Endothelial cell of umbilical vein (primary cell): ENCODE measurements around the gene GSE1. TPM values are rescaled to one million over a fixed set of nuclear protein-coding genes. Genes with fewer than 3 reads are reported as not detected.

Experiments
- BruUV-seq: library from RNA; stranded (reverse); fragments of 400-500 nt; replicated peaks from 2 replicates; lab custom pipeline; 2021; lab: Mats Ljungman, UMichigan
- CTCF ChIA-PET: fragments of 300-600, 350-600 bp; sonication (Branson Sonifier 250); formaldehyde crosslinking; loops from one replicate; lab custom pipeline; 2021; ENCODE audit warnings: antibody characterized with exemption, inconsistent platforms; lab: Charles Lee
- POLR2A ChIA-PET: fragments of 300-600, 350-600 bp; sonication (Branson Sonifier 250); formaldehyde crosslinking; loops from one replicate; lab custom pipeline; 2021; ENCODE audit warnings: antibody characterized with exemption, inconsistent platforms; lab: Charles Lee
- DNase-seq: peaks from one replicate; pipeline ENCODE4 v3.0.0-alpha.2; 2011; ENCODE audit warnings: low read depth, low spot score
- FAIRE-seq: peaks from 2 replicates; lab custom pipeline; 2011; peaks lifted over from hg19 to GRCh38; lab: Jason Lieb, UNC
- H2AFZ ChIP-seq: 2 replicates; pipeline ENCODE4 v1.6.0; 2012; ENCODE audit warnings: low read depth, low read length, control low read depth, inconsistent platforms
- H3K27ac ChIP-seq: 2 replicates; pipeline ENCODE4 v1.5.1; 2011; ENCODE audit warnings: low read depth, mild to moderate bottlenecking, control low read depth, low read length, moderate library complexity; ENCODE audit not compliant: insufficient read depth
- H3K27me3 ChIP-seq, 2 experiments: 2 replicates each; pipeline versions ENCODE4 v1.6.0 to v1.6.1; 2011; ENCODE audit warnings: low read length in 2 of 2, mixed read lengths in 1 of 2; ENCODE audit not compliant: control insufficient read depth in 2 of 2, insufficient read depth in 2 of 2
- H3K36me3 ChIP-seq, 2 experiments: 2 replicates in 1 of 2; 3 replicates in 1 of 2; pipeline ENCODE4 v1.5.1; 2011; ENCODE audit warnings: low read length in 2 of 2, mild to moderate bottlenecking in 1 of 2, moderate library complexity in 1 of 2; ENCODE audit not compliant: control insufficient read depth in 2 of 2, insufficient read depth in 2 of 2; ENCODE audit errors: extremely low read depth in 1 of 2
- H3K4me1 ChIP-seq: 3 replicates; pipeline ENCODE4 v1.5.1; 2011; ENCODE audit warnings: mild to moderate bottlenecking, low read length; ENCODE audit not compliant: control insufficient read depth, insufficient read depth; ENCODE audit errors: extremely low read depth
- H3K4me2 ChIP-seq: 2 replicates; pipeline ENCODE4 v1.6.1; 2011; ENCODE audit warnings: low read length, control low read depth, mixed read lengths; ENCODE audit not compliant: insufficient read depth
- H3K4me3 ChIP-seq, 3 experiments: fragments of 200-600 bp in 1 of 3; sonication (generic), shearing (Covaris generic) in 1 of 3; replicated peaks in 1 of 3; 2 replicates each; pipeline ENCODE4 v1.5.1; 2011 to 2016; ENCODE audit warnings: control low read depth in 3 of 3, low read length in 3 of 3, mild to moderate bottlenecking in 2 of 3, inconsistent platforms in 1 of 3, low read depth in 1 of 3, moderate library complexity in 1 of 3; ENCODE audit not compliant: insufficient read depth in 1 of 3
- H3K79me2 ChIP-seq: 2 replicates; pipeline ENCODE4 v1.6.0; 2012; ENCODE audit warnings: low read length, inconsistent platforms; ENCODE audit not compliant: control insufficient read depth, insufficient read depth
- H3K9ac ChIP-seq: replicated peaks from 2 replicates; pipeline ENCODE3; 2011; ENCODE audit warnings: low read length, control low read depth; ENCODE audit not compliant: insufficient read depth; ENCODE audit errors: extremely low read depth
- H3K9me1 ChIP-seq: replicated peaks from 3 replicates; pipeline ENCODE4 v1.6.0; 2011; ENCODE audit warnings: mild to moderate bottlenecking, low read length; ENCODE audit not compliant: control insufficient read depth, insufficient read depth; ENCODE audit errors: extremely low read depth
- H3K9me3 ChIP-seq: replicated peaks from 2 replicates; pipeline ENCODE4 v1.5.1; 2012; ENCODE audit warnings: low read length, inconsistent platforms; ENCODE audit not compliant: control insufficient read depth, insufficient read depth
- H4K20me1 ChIP-seq: replicated peaks from 2 replicates; pipeline ENCODE3; 2011; ENCODE audit warnings: mild to moderate bottlenecking, low read length; ENCODE audit not compliant: control insufficient read depth, insufficient read depth; ENCODE audit errors: extremely low read depth
- FOS ChIP-seq: IDR thresholded peaks from 2 replicates; pipeline ENCODE4 v1.6.1; 2011; ENCODE audit warnings: mild to moderate bottlenecking, low read length, moderate library complexity, borderline replicate concordance; ENCODE audit not compliant: insufficient read depth
- GATA2 ChIP-seq: IDR thresholded peaks from 2 replicates; pipeline ENCODE4 v1.7.0; 2011; ENCODE audit warnings: low read depth, mild to moderate bottlenecking, moderate library complexity, mixed read lengths, low read length; ENCODE audit not compliant: insufficient read length, insufficient read depth
- JUN ChIP-seq: IDR thresholded peaks from 2 replicates; pipeline ENCODE4 v1.6.1; 2011; ENCODE audit warnings: borderline replicate concordance, low read depth; ENCODE audit not compliant: insufficient read length, insufficient read depth
- POLR2A ChIP-seq: IDR thresholded peaks from 2 replicates; pipeline ENCODE4 v1.6.1; 2012; ENCODE audit warnings: low read depth, mild to moderate bottlenecking, control low read depth, low read length
- POLR2AphosphoS5 ChIP-seq: IDR thresholded peaks from 2 replicates; pipeline ENCODE4 v1.6.1; 2012; ENCODE audit warnings: low read depth, mild to moderate bottlenecking, control low read depth, low read length, moderate library complexity; ENCODE audit not compliant: insufficient read depth
- dilution Hi-C: fragments of 300-500 bp; cut with MboI; formaldehyde crosslinking; loops from one replicate; pipeline ENCODE4 v1.15.0; 2019; ENCODE audit warnings: low sequenced_read_pairs; ENCODE audit not compliant: extremely low pct_ligation_motif_present
- intact Hi-C: fragments of 100-400 bp; cut with micrococcal nuclease; formaldehyde crosslinking; loops from one replicate; pipeline ENCODE4 v1.10.0; 2022
- polyA plus RNA-seq, 4 experiments: library from polyadenylated mRNA; depleted of rRNA in 3 of 4; stranded (reverse) in 3 of 4; unstranded in 1 of 4; fragments of >200 nt; gene quantifications; 2 replicates each; pipeline versions ENCODE4 v1.2.1 to v1.2.3, GENCODE V29; 2011 to 2012; ENCODE audit warnings: missing spikeins in 1 of 4
- total RNA-seq: library from RNA; stranded (reverse); gene quantifications from 2 replicates; pipeline ENCODE4 v1.2.3, GENCODE V29; 2021
- TF ChIP-seq, protein P1 (sequence below), 2 donors: IDR thresholded peaks; 1 replicate in 1 of 2; 2 replicates in 1 of 2; pipeline ENCODE4 v1.5.1; 2011; ENCODE audit warnings: low read length in 2 of 2, mild to moderate bottlenecking in 2 of 2, moderate library complexity in 2 of 2, control low read depth in 1 of 2, inconsistent platforms in 1 of 2, low read depth in 1 of 2; ENCODE audit not compliant: insufficient read depth in 1 of 2; ENCODE audit errors: extremely low read depth in 1 of 2
- TF ChIP-seq, protein P2 (sequence below): IDR thresholded peaks from 2 replicates; pipeline ENCODE4 v1.6.1; 2011; ENCODE audit not compliant: insufficient read depth, insufficient read length

The GSE1 gene
- total and polyA plus RNA-seq, 2 donors (not counting 3 experiments of a cell fraction or from before 2014, with no cell fraction given): 4.2 to 18.3 TPM

DNA sequence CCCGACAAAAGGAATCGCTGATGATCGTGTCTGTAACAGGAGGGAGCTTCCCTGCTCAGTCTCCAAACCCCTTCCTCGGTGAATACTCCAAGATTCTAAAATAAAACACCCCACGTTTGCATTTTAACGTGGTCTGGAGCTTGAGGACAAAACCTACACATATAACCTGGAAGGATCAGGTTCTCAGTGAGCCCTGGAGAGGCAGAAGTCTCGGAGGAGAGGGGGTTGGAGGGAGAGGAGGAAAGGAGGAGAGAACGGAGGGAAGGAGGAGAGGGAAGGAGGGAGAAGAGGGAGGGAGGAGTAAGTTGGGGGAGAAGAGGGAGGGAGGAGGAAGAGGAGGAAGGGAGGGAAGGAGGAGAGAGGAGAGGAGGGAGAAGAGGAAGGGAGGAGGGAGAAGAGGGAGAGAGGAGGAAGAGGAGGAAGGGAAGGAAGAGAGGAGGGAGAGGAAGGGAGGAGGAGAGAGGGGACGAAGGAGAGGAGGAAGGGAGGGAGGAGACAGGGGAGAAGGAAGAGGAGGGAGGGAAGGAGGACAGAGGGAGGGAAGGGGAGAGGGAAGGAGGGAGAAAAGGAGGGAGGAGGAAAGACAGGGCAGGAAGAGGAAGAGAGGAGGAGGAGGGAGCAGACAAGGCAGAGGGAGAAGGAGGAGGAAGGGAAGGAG is 103.0 kb downstream of the GSE1 start:
- dilution Hi-C loops: no loop called here
- H3K4me2 ChIP-seq: no peak overlapping the region
- H2AFZ ChIP-seq: no peak overlapping the region
- no peak overlapping the region for H3K4me3 ChIP-seq
- ChIA-PET POLR2A (no interaction called here), CTCF (interaction anchor here (1.0 to 8.1 kb wide), 15 partner anchors 10 to 601 kb away, joined by 3 to 119 read pairs (median 6); no protein-coding TSS in a partner anchor)
- no peaks in the 10 kb centered on the region for H3K36me3 ChIP-seq
- no peak overlapping the region for H3K27ac ChIP-seq
- H3K9ac ChIP-seq: no peak overlapping the region
- H3K27me3 ChIP-seq: no peaks in the 10 kb centered on the region
- DNase-seq (no peak), FAIRE-seq (no peak)
- BruUV-seq: no TSS peak
- peaks cover 25% of the 10 kb centered on the region for H3K4me1 ChIP-seq
- TF ChIP-seq FOS: no peak
- no peak for TF ChIP-seq POLR2AphosphoS5
- TF ChIP-seq, protein P1, sequence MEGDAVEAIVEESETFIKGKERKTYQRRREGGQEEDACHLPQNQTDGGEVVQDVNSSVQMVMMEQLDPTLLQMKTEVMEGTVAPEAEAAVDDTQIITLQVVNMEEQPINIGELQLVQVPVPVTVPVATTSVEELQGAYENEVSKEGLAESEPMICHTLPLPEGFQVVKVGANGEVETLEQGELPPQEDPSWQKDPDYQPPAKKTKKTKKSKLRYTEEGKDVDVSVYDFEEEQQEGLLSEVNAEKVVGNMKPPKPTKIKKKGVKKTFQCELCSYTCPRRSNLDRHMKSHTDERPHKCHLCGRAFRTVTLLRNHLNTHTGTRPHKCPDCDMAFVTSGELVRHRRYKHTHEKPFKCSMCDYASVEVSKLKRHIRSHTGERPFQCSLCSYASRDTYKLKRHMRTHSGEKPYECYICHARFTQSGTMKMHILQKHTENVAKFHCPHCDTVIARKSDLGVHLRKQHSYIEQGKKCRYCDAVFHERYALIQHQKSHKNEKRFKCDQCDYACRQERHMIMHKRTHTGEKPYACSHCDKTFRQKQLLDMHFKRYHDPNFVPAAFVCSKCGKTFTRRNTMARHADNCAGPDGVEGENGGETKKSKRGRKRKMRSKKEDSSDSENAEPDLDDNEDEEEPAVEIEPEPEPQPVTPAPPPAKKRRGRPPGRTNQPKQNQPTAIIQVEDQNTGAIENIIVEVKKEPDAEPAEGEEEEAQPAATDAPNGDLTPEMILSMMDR (IDR thresholded peaks at IDR 0.05; ENCODE audit: extremely low read depth in 1 of 2, insufficient read depth in 1 of 2, low read depth in 1 of 2, low read length in 2 of 2): no peak
- no peak for TF ChIP-seq JUN
- no peaks in the 10 kb centered on the region for H3K9me3 ChIP-seq
- H4K20me1 ChIP-seq: no peaks in the 10 kb centered on the region
- H3K79me2 ChIP-seq: peaks cover 3% of the 10 kb centered on the region
- H3K9me1 ChIP-seq: no peaks in the 10 kb centered on the region
- intact Hi-C loops: no loop called here

DNA sequence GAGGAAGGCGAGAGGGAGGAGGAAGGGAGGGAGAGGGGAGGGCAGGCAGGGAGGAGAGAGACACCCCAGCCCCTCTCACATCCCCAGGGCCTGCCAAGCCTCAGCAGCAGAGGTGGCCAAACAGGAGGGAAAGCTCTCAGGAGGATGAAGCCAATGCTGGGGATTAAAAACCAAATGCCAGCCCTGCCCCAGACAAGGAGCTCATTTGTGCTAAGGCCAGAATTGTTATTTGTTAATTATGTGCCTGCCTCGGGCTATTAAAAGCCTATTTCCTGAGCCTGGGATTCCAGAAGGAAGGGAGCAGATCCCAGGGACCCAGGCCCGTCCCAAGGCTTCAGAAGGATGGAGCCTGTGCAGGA is 103.5 kb downstream of the GSE1 start:
- DNase-seq (no peak), FAIRE-seq (peak; percentile 15)
- H3K9me1 ChIP-seq: no peaks in the 10 kb centered on the region
- no peak overlapping the region for H3K27ac ChIP-seq
- TF ChIP-seq GATA2 (no peak), JUN (no peak), FOS (no peak), POLR2A (no peak)
- TF ChIP-seq, protein P2, sequence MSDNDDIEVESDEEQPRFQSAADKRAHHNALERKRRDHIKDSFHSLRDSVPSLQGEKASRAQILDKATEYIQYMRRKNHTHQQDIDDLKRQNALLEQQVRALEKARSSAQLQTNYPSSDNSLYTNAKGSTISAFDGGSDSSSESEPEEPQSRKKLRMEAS: no peak
- intact Hi-C loops (no loop called here), dilution Hi-C loops (no loop called here)
- no peak overlapping the region for H3K4me3 ChIP-seq
- peaks cover 25% of the 10 kb centered on the region for H3K4me1 ChIP-seq
- H3K4me2 ChIP-seq: no peak overlapping the region
- no peaks in the 10 kb centered on the region for H4K20me1 ChIP-seq
- ChIA-PET CTCF (interaction anchor here (1.0 to 8.1 kb wide), 12 partner anchors 10 to 441 kb away, joined by 3 to 119 read pairs (median 7); no protein-coding TSS in a partner anchor), POLR2A (no interaction called here)
- no peak overlapping the region for H2AFZ ChIP-seq
- peaks cover 3% of the 10 kb centered on the region for H3K79me2 ChIP-seq
- H3K36me3 ChIP-seq: no peaks in the 10 kb centered on the region
- no TSS peak for BruUV-seq
- H3K9me3 ChIP-seq: no peaks in the 10 kb centered on the region
- no peaks in the 10 kb centered on the region for H3K27me3 ChIP-seq
- no peak overlapping the region for H3K9ac ChIP-seq
